ENCODE measurements around the gene ADCY6.

Gene ADCY6

GRCh38 chr12:48800971-48801370, 12.1 kb upstream of the ADCY6 start:
- Mint-ChIP-seq H3K9me3 (no peaks in the 10 kb centered on the region), H3K27ac (no peak overlapping the region), H3K4me1 (peaks cover 5% of the 10 kb centered on the region), H3K36me3 (no peaks in the 10 kb centered on the region), H3K4me3 (no peak overlapping the region)
- ATAC-seq (no peak), DNase-seq (ENCODE audit: low spot score in 2 of 2) (no peak)

- Mint-ChIP-seq H3K9me3 (no peaks in the 10 kb centered on the region), H3K4me1 (peaks cover 9% of the 10 kb centered on the region), H3K4me3 (no peak overlapping the region), H3K36me3 (no peaks in the 10 kb centered on the region), H3K27ac (no peak overlapping the region)
- DNase-seq (ENCODE audit: low spot score in 2 of 2) (no peak), ATAC-seq (no peak)
Observed at GRCh38 chr12:48800457-48800856, 11.6 kb upstream of the ADCY6 start.

GRCh38 chr12:48796976-48797375, 8.1 kb upstream of the ADCY6 start:
- peak; percentile 97 for ATAC-seq
- H3K4me3 Mint-ChIP-seq = no peak overlapping the region
- no peak overlapping the region for H3K27ac Mint-ChIP-seq
- DNase-seq (ENCODE audit: low spot score in 2 of 2) = no peak
- peaks cover 9% of the 10 kb centered on the region for H3K4me1 Mint-ChIP-seq
- H3K9me3 Mint-ChIP-seq = no peaks in the 10 kb centered on the region
- no peaks in the 10 kb centered on the region for H3K36me3 Mint-ChIP-seq

- Mint-ChIP-seq H3K27ac (no peak overlapping the region), H3K4me1 (peaks cover 9% of the 10 kb centered on the region), H3K9me3 (no peaks in the 10 kb centered on the region), H3K4me3 (no peak overlapping the region), H3K36me3 (no peaks in the 10 kb centered on the region)
- DNase-seq (ENCODE audit: low spot score in 2 of 2) (peak; percentile 49 to 77), ATAC-seq (peak; percentile 63)
Observed at GRCh38 chr12:48795550-48796455, 6.9 kb upstream of the ADCY6 start.

- Mint-ChIP-seq H3K27ac (no peak overlapping the region), H3K4me1 (peaks cover 11% of the 10 kb centered on the region), H3K36me3 (no peaks in the 10 kb centered on the region), H3K9me3 (no peaks in the 10 kb centered on the region), H3K4me3 (no peak overlapping the region)
- ATAC-seq (no peak), DNase-seq (ENCODE audit: low spot score in 2 of 2) (no peak)
Observed at GRCh38 chr12:48794870-48795269, 6.0 kb upstream of the ADCY6 start.

- no peak overlapping the region for H3K27ac Mint-ChIP-seq
- no peaks in the 10 kb centered on the region for H3K36me3 Mint-ChIP-seq
- peaks cover 18% of the 10 kb centered on the region for H3K4me1 Mint-ChIP-seq
- H3K4me3 Mint-ChIP-seq = no peak overlapping the region
- H3K9me3 Mint-ChIP-seq = no peaks in the 10 kb centered on the region
- DNase-seq (ENCODE audit: low spot score in 2 of 2) (no peak), ATAC-seq (no peak)
Observed at GRCh38 chr12:48793696-48794095, 4.8 kb upstream of the ADCY6 start.

- Mint-ChIP-seq H3K27ac (no peak overlapping the region), H3K9me3 (no peaks in the 10 kb centered on the region), H3K36me3 (no peaks in the 10 kb centered on the region), H3K4me1 (peaks cover 16% of the 10 kb centered on the region), H3K4me3 (peak overlapping the region; percentile 63)
- ATAC-seq = no peak
- DNase-seq (ENCODE audit: low spot score in 2 of 2) = no peak
Observed at GRCh38 chr12:48789858-48790326, 1.0 kb upstream of the ADCY6 start.

- no peak for DNase-seq (ENCODE audit: low spot score in 2 of 2)
- peak overlapping the region; percentile 63 for H3K4me3 Mint-ChIP-seq
- no peaks in the 10 kb centered on the region for H3K36me3 Mint-ChIP-seq
- H3K4me1 Mint-ChIP-seq = peaks cover 16% of the 10 kb centered on the region
- peak overlapping the region; percentile 50 for H3K27ac Mint-ChIP-seq
- no peaks in the 10 kb centered on the region for H3K9me3 Mint-ChIP-seq
- no peak for ATAC-seq
Observed at GRCh38 chr12:48788524-48788853, 400 bp downstream of the ADCY6 start.

GRCh38 chr12:48787791-48788523, 932 bp downstream of the ADCY6 start:
- DNase-seq (ENCODE audit: low spot score in 2 of 2) = no peak
- H3K4me1 Mint-ChIP-seq = peaks cover 16% of the 10 kb centered on the region
- peak overlapping the region; percentile 50 for H3K27ac Mint-ChIP-seq
- peak overlapping the region; percentile 63 for H3K4me3 Mint-ChIP-seq
- no peaks in the 10 kb centered on the region for H3K9me3 Mint-ChIP-seq
- no peaks in the 10 kb centered on the region for H3K36me3 Mint-ChIP-seq
- ATAC-seq = peak; percentile 33

GRCh38 chr12:48786591-48787544, 2.0 kb downstream of the ADCY6 start:
- H3K4me1 Mint-ChIP-seq = peaks cover 16% of the 10 kb centered on the region
- H3K27ac Mint-ChIP-seq = no peak overlapping the region
- no peaks in the 10 kb centered on the region for H3K36me3 Mint-ChIP-seq
- no peaks in the 10 kb centered on the region for H3K9me3 Mint-ChIP-seq
- H3K4me3 Mint-ChIP-seq = no peak overlapping the region
- no peak for ATAC-seq
- no peak for DNase-seq (ENCODE audit: low spot score in 2 of 2)

- no peaks in the 10 kb centered on the region for H3K36me3 Mint-ChIP-seq
- ATAC-seq = no peak
- no peak overlapping the region for H3K4me3 Mint-ChIP-seq
- H3K27ac Mint-ChIP-seq = no peak overlapping the region
- H3K4me1 Mint-ChIP-seq = peaks cover 4% of the 10 kb centered on the region
- DNase-seq (ENCODE audit: low spot score in 2 of 2) = no peak
- H3K9me3 Mint-ChIP-seq = no peaks in the 10 kb centered on the region
Observed at GRCh38 chr12:48783432-48783831, 5.5 kb downstream of the ADCY6 start.

GRCh38 chr12:48782457-48783395, 6.2 kb downstream of the ADCY6 start:
- H3K4me3 Mint-ChIP-seq = no peak overlapping the region
- no peak overlapping the region for H3K27ac Mint-ChIP-seq
- ATAC-seq (no peak), DNase-seq (ENCODE audit: low spot score in 2 of 2) (no peak)
- H3K4me1 Mint-ChIP-seq = no peaks in the 10 kb centered on the region
- H3K36me3 Mint-ChIP-seq = no peaks in the 10 kb centered on the region
- no peaks in the 10 kb centered on the region for H3K9me3 Mint-ChIP-seq

GRCh38 chr12:48781750-48782456, 7.0 kb downstream of the ADCY6 start:
- Mint-ChIP-seq H3K9me3 (no peaks in the 10 kb centered on the region), H3K4me1 (no peaks in the 10 kb centered on the region), H3K36me3 (no peaks in the 10 kb centered on the region), H3K4me3 (no peak overlapping the region), H3K27ac (no peak overlapping the region)
- ATAC-seq (no peak), DNase-seq (ENCODE audit: low spot score in 2 of 2) (no peak)
